ENCODE measurements around the gene GSTA4.

Gene GSTA4

GRCh38 chr6:53005663-53006250 is 10.7 kb upstream of the GSTA4 start:
- no peak for DNase-seq (ENCODE audit: low read depth)
- no peak overlapping the region for H3K4me3 ChIP-seq (ENCODE audit: low read depth, low read length)
- TF ChIP-seq POLR2A (IDR thresholded peaks at IDR 0.05; ENCODE audit: extremely low read depth, insufficient read length) = no peak
- no peak for TF ChIP-seq CTCF (IDR thresholded peaks at IDR 0.05; ENCODE audit: low read depth, low read length)
- no peak for TF ChIP-seq MAX (IDR thresholded peaks at IDR 0.05; ENCODE audit: low read depth, low read length)
- TF ChIP-seq MYC (IDR thresholded peaks at IDR 0.05; ENCODE audit: low read depth, low read length) = no peak

GRCh38 chr6:52999456-52999855 is 4.4 kb upstream of the GSTA4 start:
- H3K4me3 ChIP-seq (ENCODE audit: low read depth, low read length) = no peak overlapping the region
- DNase-seq (ENCODE audit: low read depth) = no peak
- no peak for TF ChIP-seq CTCF (IDR thresholded peaks at IDR 0.05; ENCODE audit: low read depth, low read length)
- no peak for TF ChIP-seq MYC (IDR thresholded peaks at IDR 0.05; ENCODE audit: low read depth, low read length)
- TF ChIP-seq POLR2A (IDR thresholded peaks at IDR 0.05; ENCODE audit: extremely low read depth, insufficient read length) = no peak
- no peak for TF ChIP-seq MAX (IDR thresholded peaks at IDR 0.05; ENCODE audit: low read depth, low read length)

GRCh38 chr6:52998603-52999002 is 3.5 kb upstream of the GSTA4 start:
- DNase-seq (ENCODE audit: low read depth) = no peak
- no peak overlapping the region for H3K4me3 ChIP-seq (ENCODE audit: low read depth, low read length)
- no peak for TF ChIP-seq MYC (IDR thresholded peaks at IDR 0.05; ENCODE audit: low read depth, low read length)
- no peak for TF ChIP-seq POLR2A (IDR thresholded peaks at IDR 0.05; ENCODE audit: extremely low read depth, insufficient read length)
- no peak for TF ChIP-seq CTCF (IDR thresholded peaks at IDR 0.05; ENCODE audit: low read depth, low read length)
- TF ChIP-seq MAX (IDR thresholded peaks at IDR 0.05; ENCODE audit: low read depth, low read length) = no peak

GRCh38 chr6:52995913-52996645 is 995 bp upstream of the GSTA4 start:
- no peak for TF ChIP-seq MAX (IDR thresholded peaks at IDR 0.05; ENCODE audit: low read depth, low read length)
- TF ChIP-seq MYC (IDR thresholded peaks at IDR 0.05; ENCODE audit: low read depth, low read length) = no peak
- TF ChIP-seq CTCF (IDR thresholded peaks at IDR 0.05; ENCODE audit: low read depth, low read length) = no peak
- TF ChIP-seq POLR2A (IDR thresholded peaks at IDR 0.05; ENCODE audit: extremely low read depth, insufficient read length) = no peak

GRCh38 chr6:52994839-52995088 is 320 bp downstream of the GSTA4 start:
- H3K4me3 ChIP-seq (ENCODE audit: low read depth, low read length) = peak overlapping the region; percentile 68
- TF ChIP-seq MYC (IDR thresholded peaks at IDR 0.05; ENCODE audit: low read depth, low read length) = no peak
- no peak for TF ChIP-seq POLR2A (IDR thresholded peaks at IDR 0.05; ENCODE audit: extremely low read depth, insufficient read length)
- TF ChIP-seq MAX (IDR thresholded peaks at IDR 0.05; ENCODE audit: low read depth, low read length) = no peak
- no peak for TF ChIP-seq CTCF (IDR thresholded peaks at IDR 0.05; ENCODE audit: low read depth, low read length)
- no peak for DNase-seq (ENCODE audit: low read depth)

More at GRCh38 chr6:52995913-52996645, 995 bp upstream of the GSTA4 start:
- H3K4me3 ChIP-seq (ENCODE audit: low read depth, low read length) = peak overlapping the region; percentile 45
- DNase-seq (ENCODE audit: low read depth) = peak; percentile 90
